Mucosa of descending colon (tissue), 3 donors: ENCODE results near the gene CNPY1. TPM values are rescaled to one million over a fixed set of nuclear protein-coding genes. Genes with fewer than 3 reads are reported as not detected.
A peak's percentile ranks its signal among the peaks of the same experiment; 100 is the strongest.

Experiments used
- ATAC-seq: fragments of 200-7000 bp; cut with Tn5 transposase; one replicate; pipeline ENCODE4 v1.9.1; 2020; ENCODE audit warnings: mild to moderate bottlenecking, moderate library complexity
- DNase-seq, 3 donors: peaks; one replicate each; pipeline ENCODE4 v3.0.0-alpha.2; 2020
- H3K36me3 ChIP-seq: fragments of 200-600 bp; one replicate; pipeline ENCODE4 v1.8.0; 2021; ENCODE audit warnings: low read depth, mild to moderate bottlenecking
- H3K4me1 ChIP-seq: fragments of 200-600 bp; one replicate; pipeline ENCODE4 v1.8.0; 2021; ENCODE audit warnings: low read depth, mild to moderate bottlenecking
- H3K4me3 ChIP-seq: fragments of 200-600 bp; one replicate; pipeline ENCODE4 v1.8.0; 2021; ENCODE audit warnings: mild to moderate bottlenecking
- H3K9me3 ChIP-seq: fragments of 200-600 bp; one replicate; pipeline ENCODE4 v1.8.0; 2021; ENCODE audit warnings: mild to moderate bottlenecking
- CTCF ChIP-seq: fragments of 200-600 bp; IDR thresholded peaks from one replicate; pipeline ENCODE4 v1.8.0; 2022; ENCODE audit warnings: antibody characterized with exemption, mild to moderate bottlenecking
- intact Hi-C, 2 donors: fragments of 100-400 bp; cut with DNase I in 1 of 2; cut with micrococcal nuclease in 1 of 2; formaldehyde crosslinking; loops; one replicate each; pipeline versions ENCODE4 v1.11.0 to v1.11.1; 2022; cut with DNase I, micrococcal nuclease
- total RNA-seq, 3 donors: library from RNA; stranded (reverse); fragmentation: NEBNext Ultra II Directional in 2 of 3; extraction: Animal tissue kit (Norgen Biotek cat#: 25700) in 2 of 3; gene quantifications; one replicate each; pipeline versions ENCODE4 v1.2.1 to v1.2.4, GENCODE V29; 2021 to 2023
- donor health status: DM: no; HTN: no; CAD: no; lungs with moderate emphysema.
- donor health status: DM: no; HTN: no; CAD: no.
- donor health status: DM: no; HTN: yes; CAD: no.

Gene CNPY1
- total RNA-seq, 3 donors from 2014 or later = not detected

DNA sequence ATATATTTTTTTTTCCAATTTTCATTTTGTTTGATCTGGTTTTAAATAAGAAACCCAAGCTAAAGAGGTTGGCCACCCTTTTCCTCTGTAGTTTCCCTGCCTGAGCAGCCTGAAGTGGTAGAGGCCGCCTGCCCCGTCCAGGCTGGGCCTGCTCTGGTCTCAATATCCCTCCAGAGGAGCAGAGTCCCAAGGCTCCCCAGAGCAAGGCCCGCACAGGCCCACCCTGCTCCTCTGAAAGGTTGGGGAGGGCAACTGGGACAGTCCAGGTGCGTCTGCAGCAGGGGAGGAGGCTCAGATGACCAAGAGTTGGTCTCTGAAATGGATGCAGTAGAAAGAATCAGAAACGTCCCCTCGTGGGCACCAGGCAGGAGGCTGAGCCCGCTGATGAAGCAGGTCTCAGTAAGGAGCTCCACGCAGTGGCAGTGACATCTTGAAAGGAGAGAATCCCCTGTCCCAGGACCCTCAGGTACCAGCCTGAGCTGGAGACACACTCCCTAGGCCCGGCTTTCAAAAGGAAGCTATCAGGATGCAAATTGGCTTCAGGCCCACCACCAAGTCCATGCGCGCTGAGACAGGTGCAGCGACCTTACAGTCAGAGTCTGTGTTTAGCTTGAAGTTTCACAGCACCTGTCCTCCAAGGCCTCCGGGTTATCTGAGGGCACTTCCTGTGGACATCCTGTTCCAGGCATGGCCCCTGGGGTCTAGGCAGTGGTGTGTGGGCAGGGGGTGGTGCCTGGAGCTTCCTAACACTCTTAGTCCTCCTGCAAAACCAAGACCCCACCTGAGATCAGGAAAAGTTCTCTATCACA lies 50.7 kb downstream of the CNPY1 start:
- H3K4me1 ChIP-seq = peaks cover 8% of the 10 kb centered on the region
- no peak overlapping the region for H3K4me3 ChIP-seq
- H3K9me3 ChIP-seq = no peaks in the 10 kb centered on the region
- no peak for TF ChIP-seq CTCF
- DNase-seq (no peak), ATAC-seq (no peak)
- intact Hi-C loops = no loop called here
- no peaks in the 10 kb centered on the region for H3K36me3 ChIP-seq

- no peak for TF ChIP-seq CTCF
Measured at GRCh38 chr7:155494551-155494950, 51.8 kb downstream of the CNPY1 start.

DNA sequence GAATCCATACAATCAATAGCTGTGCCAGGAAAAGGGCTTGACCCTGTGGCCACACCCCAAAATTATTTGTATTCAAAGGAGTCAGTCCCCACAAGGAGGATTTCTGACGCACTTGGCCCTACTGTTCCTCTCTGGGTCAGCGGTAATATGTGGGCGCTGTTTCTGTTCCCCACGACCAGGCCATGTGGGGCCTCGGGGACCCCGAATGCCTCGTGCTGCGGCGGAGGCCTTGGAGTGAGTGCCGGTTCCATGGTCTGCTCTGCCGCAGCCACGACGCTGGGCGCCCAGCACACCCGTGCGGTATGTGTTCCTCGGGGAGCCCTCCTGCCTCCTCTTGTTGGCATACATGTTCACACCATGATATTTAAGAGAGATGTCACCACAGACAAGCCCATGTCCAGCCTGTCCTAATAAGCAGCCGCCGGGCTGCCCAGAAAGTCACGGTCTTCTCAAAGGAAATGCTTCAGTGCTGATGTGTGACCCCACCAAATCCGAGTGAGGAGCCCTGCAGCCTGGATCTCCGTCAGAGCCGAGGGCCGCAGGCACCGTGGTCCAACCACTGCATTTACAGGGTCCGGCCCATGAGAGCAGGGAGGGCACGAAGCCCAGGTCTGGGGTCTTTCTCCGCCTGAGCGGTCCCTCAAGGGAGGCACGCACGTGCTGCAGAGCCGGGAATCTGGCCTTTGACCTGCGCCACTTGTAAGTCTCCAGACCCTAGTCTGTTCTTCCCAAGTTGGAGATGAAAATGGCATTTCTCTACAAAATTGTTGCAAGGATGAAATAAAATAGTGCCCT lies 52.4 kb downstream of the CNPY1 start:
- no peaks in the 10 kb centered on the region for H3K36me3 ChIP-seq
- no peaks in the 10 kb centered on the region for H3K9me3 ChIP-seq
- no peak overlapping the region for H3K4me3 ChIP-seq
- DNase-seq (no peak), ATAC-seq (no peak)
- intact Hi-C loops = no loop called here
- H3K4me1 ChIP-seq = peaks cover 14% of the 10 kb centered on the region
- no peak for TF ChIP-seq CTCF

More at GRCh38 chr7:155494551-155494950, 51.8 kb downstream of the CNPY1 start:
- no peak for DNase-seq
- H3K9me3 ChIP-seq = no peaks in the 10 kb centered on the region
- peaks cover 14% of the 10 kb centered on the region for H3K4me1 ChIP-seq
- H3K4me3 ChIP-seq = no peak overlapping the region
- no peak for ATAC-seq
- intact Hi-C loops = no loop called here
- no peaks in the 10 kb centered on the region for H3K36me3 ChIP-seq

DNA sequence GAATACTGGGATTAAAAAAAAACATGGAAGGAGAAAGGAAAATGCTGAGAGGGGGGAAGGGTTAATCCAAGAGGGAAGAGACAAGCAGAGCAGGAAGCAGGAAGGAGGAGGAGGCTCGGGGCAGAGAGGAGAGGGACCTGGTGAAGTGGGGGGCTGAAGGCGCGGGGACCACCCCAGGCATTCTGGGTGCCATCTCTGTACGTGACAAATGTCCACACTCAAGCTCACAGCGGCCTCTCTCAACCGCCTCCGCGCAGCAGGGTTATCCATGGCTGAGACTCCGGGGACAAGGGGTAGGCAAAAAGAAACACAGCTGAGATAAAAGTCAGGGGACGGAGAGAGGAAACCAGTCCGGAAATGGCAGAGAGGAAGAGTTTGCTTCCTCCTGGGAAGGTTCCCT lies 54.5 kb downstream of the CNPY1 start:
- ATAC-seq (no peak), DNase-seq (no peak)
- no peak for TF ChIP-seq CTCF
- Histone ChIP-seq H3K9me3 (no peaks in the 10 kb centered on the region), H3K4me1 (peaks cover 14% of the 10 kb centered on the region), H3K36me3 (no peaks in the 10 kb centered on the region), H3K4me3 (no peak overlapping the region)
- intact Hi-C loops = no loop called here

DNA sequence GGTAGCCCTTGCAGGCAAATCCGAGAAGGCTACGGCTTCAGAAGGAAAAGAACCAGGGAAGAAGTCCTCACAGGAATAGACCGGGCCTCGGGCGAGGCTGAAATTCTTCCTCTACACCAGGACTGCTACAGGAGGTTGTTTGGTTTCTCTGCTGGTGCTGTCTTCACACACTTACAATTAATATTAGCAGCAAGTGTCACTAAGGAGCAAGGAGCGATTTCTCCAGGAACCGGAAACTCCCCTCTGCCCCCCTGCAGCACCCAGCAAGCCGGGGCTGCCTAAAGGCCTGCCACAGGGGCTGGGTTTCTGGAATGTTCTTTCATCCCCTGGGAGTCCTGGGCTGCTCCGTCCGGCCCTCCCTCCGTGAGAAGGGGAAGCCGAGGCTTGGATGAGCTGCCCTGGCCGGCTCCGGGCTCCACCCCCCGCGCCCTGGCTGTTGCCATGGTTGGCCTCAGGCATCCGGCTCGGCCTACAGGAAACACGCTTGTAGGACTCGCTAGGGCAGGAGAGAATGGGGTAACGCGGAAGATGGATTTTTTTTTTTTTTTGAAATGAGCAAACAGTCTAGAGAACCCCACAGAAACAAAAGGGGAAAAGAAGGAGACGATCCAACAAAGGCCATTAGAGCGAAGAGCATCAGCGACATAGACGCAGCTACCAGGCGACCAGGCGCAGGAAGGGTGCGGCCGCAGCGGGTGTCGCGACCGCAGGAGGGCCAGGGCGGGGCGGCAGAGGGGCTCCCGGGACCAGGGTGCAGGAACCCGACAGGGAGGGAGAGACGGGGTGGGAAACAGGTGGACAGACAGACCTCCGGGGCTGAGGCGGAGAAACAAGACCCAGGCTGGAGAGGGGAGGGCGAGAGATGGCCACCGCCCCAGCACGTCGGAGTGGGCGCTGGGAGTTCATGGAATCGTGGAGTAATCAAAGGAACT lies 55.4 kb downstream of the CNPY1 start:
- H3K36me3 ChIP-seq = no peaks in the 10 kb centered on the region
- intact Hi-C loops = no loop called here
- no peak for TF ChIP-seq CTCF
- H3K4me1 ChIP-seq = peaks cover 14% of the 10 kb centered on the region
- ATAC-seq = peak; percentile 86
- no peaks in the 10 kb centered on the region for H3K9me3 ChIP-seq
- peak; percentile 66 to 82 (median 72) for DNase-seq
- H3K4me3 ChIP-seq = no peak overlapping the region
